Metanephros (tissue), 1 donor: ENCODE results near the gene SUSD6. TPM values are rescaled to one million over a fixed set of nuclear protein-coding genes. Genes with fewer than 3 reads are reported as not detected.

Experiments used
- total RNA-seq: library from RNA; depleted of rRNA; stranded (reverse); fragments of >200 nt; gene quantifications from one replicate; pipeline ENCODE4 v1.2.3, GENCODE V29; 2014

The SUSD6 gene, protein sequence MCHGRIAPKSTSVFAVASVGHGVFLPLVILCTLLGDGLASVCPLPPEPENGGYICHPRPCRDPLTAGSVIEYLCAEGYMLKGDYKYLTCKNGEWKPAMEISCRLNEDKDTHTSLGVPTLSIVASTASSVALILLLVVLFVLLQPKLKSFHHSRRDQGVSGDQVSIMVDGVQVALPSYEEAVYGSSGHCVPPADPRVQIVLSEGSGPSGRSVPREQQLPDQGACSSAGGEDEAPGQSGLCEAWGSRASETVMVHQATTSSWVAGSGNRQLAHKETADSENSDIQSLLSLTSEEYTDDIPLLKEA
- 28.0 TPM for total RNA-seq

DNA sequence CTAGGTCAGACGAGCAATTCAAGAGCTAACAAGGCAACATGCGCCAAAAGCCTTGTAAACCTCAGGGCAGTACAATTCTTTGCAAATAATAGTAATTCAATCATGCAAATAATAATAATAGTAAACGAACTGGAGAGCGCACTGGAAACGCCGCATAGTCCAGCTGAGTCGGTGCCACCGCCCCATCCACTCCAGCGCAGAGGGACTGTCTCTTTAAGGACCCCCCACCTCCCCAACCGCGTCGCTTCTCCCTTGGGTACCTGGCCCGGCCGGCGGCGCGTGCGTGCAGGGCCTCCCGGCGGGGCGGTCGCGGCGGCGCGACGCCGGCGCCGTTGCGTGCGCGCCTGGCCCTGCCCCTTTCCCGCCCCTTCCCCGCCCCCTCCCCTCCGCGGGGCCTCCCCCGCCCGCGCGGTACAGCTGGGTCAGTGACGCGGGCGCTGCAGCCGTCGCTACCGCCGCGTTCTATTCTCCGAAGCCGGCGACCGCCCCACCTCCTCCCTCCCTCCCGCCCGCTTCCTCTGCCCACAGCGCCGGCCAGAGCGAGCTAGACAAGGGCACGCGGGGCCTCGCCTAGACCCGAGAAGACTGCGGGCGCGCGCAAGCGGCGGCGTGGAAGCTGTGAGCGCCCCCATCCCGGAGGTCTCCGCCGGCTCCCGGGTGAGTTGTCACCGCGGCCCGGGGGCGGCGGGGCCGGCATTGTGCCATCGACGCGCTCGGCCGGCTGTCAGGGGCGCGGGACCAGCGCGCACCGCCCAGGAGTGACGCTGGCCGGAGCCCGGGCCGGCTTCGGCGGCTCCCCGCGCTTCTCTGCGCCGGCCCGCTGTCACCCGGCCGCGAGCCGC is at the start of gene SUSD6:
SUSD6 (plus strand) TSS at position 425 of the 842 bp plus-strand sequence. CDS start 46,997 bp downstream, outside the sequence.

GRCh38 chr14:69574263-69574953 is 37.0 kb upstream of the SUSD6 start, which contains the start of gene CCDC177:
Gene CCDC177, minus strand, starts transcription at chr14:69574871. Its CDS starts 1,249 bp downstream, at chr14:69573622.

Other genes starting within 250 kb of the SUSD6 start
- 250 TPM for gene ERH, start 213.3 kb upstream of the SUSD6 start, total RNA-seq
- 93.4 TPM for gene SLC39A9, start 212.9 kb upstream of the SUSD6 start, total RNA-seq
- 4.3 TPM for gene PLEKHD1, start 126.9 kb upstream of the SUSD6 start, total RNA-seq
- not detected for gene CCDC177, start 36.7 kb upstream of the SUSD6 start, total RNA-seq
- gene SRSF5, start 155.5 kb downstream of the SUSD6 start, total RNA-seq, result 371 TPM
- gene SLC10A1, start 185.6 kb downstream of the SUSD6 start, total RNA-seq, result not detected